Central memory CD4-positive, alpha-beta T cell (primary cell): ENCODE results near the gene SLC16A8.
"Not testable (repeated sequence)": the region's sequence is repeated elsewhere in the genome, so short reads cannot be mapped to it uniquely, and the experiment has no call there.

Source experiments
- DNase-seq: peaks from one replicate; pipeline ENCODE4 v3.0.0; 2022
- total RNA-seq, 3 experiments: gene quantifications; one replicate each; lab custom pipeline; 2026; lab: John Stamatoyannopoulos, UW

SLC16A8 gene, protein sequence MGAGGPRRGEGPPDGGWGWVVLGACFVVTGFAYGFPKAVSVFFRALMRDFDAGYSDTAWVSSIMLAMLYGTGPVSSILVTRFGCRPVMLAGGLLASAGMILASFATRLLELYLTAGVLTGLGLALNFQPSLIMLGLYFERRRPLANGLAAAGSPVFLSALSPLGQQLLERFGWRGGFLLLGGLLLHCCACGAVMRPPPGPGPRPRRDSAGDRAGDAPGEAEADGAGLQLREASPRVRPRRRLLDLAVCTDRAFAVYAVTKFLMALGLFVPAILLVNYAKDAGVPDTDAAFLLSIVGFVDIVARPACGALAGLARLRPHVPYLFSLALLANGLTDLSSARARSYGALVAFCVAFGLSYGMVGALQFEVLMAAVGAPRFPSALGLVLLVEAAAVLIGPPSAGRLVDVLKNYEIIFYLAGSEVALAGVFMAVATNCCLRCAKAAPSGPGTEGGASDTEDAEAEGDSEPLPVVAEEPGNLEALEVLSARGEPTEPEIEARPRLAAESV
- 0 reads per million in 3 experiments for total RNA-seq

DNA sequence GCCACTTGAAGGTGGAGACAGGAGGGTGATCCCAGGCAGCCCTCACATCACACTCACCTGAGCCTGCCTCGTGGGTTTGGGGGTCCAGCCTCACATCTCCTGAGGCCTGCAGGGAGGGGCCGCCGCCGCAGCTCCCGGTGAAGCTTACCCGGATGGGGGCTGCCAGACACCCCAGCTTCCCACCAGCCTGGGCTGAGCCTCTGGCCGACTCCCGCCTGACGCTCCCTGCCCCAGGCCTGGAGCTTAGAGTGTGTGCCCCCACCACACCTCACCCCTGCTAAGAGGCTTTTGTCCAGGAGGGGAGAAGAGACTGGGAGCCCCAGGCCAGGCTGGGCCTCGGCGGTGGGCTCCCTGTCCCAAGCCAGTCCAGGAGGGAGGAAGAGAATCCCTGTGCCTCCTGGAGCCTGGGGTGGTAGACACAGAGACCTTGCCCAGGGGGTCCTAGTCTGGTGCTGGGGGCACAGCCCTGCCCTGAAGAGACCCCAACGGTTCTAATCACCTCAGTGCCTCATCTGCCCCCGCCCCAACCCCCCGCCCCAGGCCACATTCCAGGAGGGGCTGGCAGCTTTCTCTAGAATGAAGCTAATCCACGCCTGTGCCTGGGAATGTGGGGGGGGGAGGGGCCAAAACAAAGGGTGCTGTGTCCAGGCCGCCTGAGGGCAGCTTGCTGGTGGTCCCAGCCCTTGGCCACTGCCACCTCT is at the start of gene SLC16A8:
Gene SLC16A8, minus strand, starts transcription at position 254 of the 701 bp plus-strand sequence. CDS start 1,311 bp downstream, outside the sequence.
- DNase-seq, result no peak

DNA sequence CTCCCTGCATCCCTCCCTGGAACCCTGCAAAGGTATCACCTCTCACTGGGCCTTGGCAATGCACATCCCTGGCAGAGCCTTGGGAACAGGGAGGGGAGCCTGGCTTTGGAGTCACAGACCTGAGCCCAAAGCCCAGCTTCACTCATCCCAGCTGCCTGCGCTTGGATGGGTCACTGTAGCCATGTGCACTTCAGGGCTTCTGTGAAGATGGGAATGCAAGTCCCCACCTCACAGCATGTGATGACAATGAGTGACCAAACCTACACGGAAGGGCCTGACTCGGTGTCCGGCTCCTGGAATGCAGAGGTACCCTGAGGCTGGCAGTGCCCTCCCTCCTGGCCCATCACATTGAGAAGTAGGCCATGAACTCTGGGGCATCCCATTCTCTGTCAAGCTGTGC is 49.3 kb upstream of the SLC16A8 start:
- DNase-seq, result no peak

DNA sequence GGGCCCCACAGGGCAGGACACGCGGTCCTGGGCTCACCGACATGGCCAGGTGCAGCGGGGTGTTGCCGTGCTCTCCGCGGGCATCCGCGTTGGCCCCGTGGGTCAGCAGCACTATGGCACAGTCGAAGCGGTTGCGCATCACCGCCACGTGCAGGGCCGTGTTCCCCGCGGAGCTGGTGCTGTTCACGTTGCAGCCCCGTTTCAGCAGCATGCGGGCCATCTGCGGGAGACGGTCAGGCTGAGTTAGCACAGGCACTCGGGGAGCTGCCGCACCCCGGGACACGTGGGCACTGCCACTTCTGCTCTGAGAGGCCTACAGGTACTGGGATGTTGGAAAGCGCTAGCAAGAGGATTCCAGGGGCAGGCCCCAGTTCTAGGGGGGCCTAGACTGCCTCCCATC is 48.8 kb upstream of the SLC16A8 start:
- no peak for DNase-seq

DNA sequence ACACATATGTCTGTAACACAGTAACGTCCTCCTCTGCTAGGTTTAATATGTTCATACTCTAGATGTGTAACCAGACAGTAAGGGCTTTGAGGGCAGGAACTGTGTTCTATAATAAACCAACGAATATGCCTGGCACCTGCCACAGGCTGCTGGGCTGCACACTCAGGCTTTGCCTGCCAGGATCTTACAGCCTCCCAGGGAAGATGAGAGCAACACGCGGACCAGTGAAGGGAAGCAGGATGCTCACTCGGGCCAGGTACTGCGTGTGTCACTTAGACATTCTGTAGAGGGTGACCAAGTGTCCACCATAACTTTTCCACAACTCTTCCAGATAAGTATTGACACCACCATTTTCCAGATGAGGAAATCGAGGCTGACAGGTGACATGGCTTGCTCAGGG is 48.2 kb upstream of the SLC16A8 start:
- no peak for DNase-seq

DNA sequence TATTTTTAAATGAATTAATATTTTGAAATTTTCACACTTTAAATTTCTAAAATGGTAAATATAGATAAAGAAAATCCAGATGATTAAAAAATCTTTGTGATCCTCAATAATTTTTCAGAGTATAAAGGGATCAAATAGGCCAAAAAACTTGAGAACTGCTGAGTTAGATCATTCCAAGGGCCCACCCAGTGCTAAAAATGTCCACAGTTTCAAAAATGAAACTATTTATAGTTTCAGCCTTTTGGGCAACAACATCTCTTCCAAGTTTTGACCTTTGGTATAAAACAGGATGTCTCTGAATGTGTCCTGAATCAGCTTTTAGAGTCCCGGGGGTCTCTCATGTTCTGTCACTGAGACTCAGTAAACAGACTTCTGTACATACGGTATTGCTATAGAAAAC is 47.4 kb upstream of the SLC16A8 start:
- no peak for DNase-seq

DNA sequence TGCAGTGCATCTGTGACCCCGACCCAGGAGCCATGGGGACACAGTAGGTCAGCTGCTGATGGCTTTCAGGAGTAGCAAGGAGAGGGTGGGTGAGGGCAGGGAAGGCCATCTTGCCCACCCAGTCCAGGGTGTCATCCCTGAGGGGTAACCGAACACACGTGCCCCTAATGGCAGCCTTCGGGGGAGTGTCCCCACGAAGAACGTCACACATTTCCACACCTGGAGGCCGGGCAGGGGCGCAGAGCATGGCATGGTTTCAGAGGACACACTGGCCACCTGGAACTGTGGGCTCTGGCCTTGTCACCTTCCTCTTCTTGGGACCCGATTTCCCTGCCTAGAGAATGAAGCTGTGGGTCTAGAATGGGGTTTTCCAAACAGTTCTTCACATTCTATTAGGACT is 45.9 kb upstream of the SLC16A8 start:
- no peak for DNase-seq

DNA sequence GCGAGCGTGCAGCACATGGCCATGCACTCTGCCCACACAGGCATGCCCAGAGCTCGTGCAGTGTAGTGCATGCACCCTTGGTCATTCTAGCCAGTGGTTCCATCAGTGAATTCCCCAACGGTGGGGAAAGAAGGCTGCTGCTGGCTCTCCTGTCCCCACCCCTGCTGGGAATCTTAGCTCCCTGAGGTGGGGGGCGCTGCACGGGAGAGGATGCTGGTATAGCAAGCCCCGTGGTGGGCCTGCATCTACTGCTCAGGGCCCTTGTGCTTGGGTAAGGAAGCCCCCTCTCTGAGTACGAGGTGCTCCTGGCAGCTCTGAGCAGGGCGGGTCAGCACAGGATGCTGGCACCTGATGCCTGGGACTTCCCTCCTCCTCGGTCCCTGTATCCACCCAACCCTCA is 45.0 kb upstream of the SLC16A8 start:
- no peak for DNase-seq

DNA sequence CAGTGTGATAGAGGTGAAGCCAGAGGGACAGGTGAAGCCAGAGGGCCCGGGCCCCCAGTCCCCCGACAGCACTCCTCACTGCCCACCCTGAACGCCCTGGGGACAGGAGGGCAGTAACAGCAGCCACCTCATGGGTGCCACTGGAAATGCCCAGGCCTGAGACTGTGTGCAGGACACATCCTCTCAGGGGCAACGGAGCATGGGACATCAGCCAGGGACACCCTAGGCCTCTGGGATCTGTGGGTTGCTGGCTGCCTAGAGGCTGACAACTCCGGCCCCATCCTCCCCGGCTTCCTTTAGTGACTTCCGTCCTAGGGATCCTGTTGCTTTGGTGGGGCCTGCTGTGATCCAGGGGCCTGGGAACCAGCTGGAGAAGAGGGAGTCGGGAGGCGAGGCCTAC is 43.9 kb upstream of the SLC16A8 start:
- DNase-seq, result no peak

DNA sequence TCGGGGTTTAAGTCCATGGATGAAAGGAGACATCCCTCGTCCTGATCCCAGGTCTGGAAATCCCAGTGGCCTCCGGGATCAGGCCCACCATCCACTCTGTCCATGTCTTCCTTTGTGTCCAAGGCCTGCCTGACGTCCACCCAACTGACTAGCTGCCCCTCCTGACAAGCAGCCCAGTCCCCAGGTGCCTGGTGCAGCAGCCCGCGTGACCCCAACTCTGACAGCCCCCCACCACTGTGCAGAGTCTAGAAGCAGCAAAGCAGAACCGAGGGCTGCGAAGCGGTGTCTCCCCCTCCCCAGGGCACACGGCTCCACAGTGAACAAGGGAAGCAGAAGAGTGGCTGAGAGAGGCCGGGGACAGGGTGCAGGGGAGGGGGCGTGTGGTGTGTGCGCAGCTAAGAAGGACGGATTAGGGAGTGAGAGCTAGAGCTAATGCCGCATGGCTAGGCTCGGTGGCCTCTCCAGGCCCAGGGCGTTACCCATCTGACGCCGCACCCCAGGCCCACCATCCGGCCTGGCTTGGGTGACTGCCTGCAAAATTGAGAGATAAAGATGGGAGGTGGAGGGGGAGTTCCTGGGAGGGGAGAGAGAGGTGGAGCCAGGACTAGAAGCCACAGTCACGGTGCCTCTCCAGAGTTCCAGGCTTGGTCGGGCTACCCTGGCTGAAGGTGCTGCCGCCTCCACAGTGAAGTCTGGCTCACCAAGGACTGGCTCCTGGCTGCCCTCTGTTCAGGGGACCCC is 43.1 kb upstream of the SLC16A8 start:
- no peak for DNase-seq

DNA sequence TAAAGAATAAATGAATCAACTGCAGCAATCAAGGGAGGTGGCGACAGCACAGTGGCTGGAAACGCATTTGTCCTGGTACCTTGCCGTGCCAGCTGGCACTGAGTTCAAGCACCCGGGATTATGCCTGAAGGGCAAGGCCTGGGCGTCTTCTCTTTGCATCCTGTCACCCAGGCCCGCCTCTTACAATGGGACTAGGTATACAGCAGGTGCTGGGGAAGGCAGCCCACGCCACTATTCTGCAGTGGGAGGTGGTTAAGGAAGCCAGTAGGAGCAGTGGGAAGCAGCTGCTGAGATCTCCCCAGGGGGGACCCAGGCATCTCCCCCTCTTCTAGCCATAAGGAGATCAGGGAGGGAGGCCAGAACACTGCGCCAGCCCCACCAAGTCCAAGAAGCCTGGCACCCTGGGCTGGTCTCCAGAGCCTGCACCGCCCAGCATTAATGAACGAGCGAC is 41.8 kb upstream of the SLC16A8 start:
- no peak for DNase-seq

DNA sequence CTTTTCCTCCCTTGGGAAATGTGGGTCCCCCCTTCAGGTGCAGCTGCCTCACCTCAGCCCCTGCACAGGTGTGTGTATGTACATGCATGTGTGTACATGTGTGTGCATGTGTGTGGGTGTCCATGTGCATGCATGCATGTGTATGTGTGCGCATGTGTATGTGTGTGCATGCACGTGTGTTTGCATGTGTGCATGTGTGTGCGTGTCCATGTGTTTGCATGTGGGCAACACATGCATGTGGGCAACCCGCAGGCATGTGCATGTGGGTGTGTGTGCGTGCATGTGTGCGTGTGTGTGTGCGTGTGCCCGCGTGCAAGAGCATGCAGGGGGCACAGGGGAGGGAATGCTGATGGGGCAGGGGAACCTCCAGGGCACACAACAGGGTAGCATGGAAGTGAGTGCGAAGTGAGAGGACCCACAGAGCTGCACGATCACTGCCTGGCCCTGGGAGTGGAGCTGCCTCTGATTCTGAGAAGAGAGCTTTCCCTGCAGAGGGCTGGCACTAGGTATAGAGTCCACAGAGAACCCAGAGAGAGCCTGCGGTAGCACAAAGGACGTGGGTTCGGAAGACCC is 41.1 kb upstream of the SLC16A8 start:
- DNase-seq, result no peak

DNA sequence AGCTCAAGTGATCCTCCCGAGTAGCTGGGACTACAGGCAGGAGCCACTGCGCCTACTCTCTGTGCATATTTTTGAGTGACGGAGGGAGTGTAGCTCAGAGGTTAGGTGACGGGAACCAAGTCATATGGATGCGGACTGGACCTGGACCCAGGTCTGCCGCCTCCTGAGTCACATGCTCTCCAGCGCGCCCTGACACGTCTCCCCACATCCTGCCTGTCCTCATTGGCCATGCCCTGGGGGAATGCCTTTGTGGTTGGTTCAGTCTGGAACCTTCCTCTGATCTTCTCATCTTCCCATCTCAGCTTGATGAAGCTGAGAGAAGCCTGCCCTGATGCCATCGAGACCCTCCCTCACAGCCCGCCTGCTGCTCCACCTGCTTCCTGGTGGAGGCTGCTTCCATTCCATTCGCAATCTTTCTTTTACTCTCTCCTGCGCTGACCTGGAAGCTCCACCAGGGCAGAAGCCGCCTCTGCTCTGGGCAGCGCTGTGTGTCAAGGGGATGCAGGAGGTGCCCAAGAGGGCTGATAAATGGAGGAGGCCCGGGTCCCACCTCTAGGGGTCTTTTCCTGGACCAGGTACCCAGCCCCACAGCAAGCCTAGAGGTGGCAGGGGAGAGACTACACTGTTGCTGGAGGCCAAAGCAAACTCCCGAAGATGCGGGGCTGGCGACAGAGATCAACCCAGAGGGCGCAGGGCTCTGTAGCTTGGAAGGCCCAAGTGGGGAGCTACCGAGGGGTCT is 40.4 kb upstream of the SLC16A8 start:
- no peak for DNase-seq

DNA sequence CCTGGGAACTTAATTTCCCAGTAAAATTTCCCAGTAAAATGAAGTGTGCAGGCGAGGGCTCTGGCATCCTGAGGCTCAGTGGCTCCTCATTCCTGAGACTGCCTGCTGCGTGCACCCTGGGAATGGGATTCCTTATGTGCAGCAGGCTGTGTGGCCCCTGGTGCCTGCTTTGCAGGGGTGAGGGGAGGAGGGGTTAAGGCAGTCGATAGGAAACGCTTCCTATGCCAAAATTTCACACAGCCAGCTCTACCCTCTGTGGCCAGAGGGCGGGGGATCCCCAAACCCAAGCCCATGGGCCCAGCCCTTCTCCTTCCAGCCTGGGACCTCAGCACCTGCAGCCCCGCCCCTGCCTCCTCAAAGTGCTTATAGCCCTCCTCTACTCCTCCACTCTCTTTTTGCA is 38.6 kb upstream of the SLC16A8 start:
- DNase-seq, result no peak

DNA sequence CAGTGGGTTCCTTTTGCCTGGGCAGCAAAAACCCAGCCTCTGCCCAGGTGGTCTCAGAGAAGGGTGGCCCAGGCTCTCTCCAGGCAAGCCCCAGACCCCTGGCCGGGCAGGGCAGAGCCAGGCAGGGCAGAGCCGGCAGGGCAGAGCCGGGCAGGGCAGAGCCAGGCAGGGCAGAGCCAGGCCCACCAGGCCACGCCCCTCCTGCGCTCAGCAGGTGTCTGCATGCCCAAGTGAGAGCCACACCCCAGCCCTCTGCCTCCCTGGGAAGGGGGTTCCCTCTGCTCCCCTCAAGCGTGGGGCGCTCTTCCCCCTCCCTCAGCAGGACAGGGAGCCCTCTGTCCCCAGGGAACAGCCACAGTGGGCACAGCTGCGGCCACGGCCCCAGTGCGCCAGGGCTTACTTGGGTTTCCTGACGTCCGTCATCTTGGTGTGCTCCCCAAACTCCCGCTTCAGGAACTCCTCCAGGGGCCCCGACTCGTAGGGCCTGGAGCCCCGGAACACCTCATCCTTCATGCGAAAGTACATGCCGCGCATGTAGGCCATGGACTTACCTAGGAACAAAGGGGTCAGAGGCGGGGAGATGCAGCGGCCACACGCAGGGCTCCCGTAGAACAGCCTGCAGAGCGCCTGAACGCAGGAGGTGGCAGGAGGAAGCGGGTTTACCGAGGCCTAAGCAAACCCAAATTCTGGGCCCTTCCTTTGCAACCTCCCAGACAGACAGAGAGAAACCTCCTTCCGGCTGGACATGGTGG is 36.6 kb upstream of the SLC16A8 start:
- DNase-seq, result no peak

DNA sequence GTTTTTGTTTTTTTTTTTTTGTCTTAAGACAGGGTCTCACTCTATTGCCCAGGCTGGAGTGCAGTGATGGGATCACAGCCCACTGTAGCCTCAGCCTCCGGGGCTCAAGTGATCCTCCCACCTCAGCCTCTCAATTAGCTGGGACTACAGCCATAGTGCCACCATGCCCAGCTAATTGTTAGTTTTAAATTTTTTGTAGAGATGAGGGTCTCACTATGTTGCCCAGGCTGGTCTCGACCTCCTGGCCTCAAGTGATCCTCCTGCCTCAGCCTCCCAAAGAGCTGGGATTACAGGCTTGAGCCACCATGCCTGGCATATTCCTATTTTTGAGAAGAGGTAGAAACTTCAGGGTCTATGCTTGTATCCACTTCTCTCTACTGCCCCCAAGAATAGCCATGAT is 34.8 kb upstream of the SLC16A8 start:
- DNase-seq, result not testable (repeated sequence)

DNA sequence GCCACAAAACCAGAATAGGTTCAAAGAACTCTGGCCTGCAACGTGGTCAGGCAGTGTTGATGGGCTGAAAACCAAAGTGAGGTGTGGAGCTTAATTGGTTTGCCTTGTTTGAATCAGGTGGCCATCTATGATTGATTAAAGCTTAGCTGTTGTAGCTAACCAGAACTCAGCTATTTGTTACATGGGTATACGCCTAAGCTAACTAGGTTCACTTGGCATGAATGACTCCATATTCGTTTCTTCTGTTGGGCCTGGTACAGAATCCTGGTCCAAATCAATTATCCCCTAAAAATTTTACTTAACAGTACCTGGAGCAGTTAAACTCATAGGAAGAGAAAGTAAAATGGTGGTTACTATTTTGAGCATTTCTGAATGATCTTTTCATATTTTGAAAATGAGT is 34.2 kb upstream of the SLC16A8 start:
- DNase-seq, result no peak

DNA sequence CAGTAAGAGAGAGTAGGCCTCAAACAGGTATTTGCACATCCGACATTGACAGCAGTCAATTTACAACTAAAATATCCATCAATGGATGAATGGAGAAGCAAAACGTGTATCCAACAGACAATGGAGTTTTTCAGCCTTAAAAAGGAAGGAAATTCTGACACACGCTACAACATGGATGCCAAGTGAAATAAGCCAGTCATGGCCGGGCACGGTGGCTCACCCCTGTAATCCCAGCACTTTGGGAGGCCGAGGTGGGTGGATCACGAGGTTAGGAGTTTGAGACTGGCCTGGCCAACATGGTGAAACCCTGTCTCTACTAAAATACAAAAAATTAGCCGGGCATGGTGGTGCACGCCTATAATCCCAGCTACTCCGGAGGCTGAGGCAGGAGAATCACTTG is 33.6 kb upstream of the SLC16A8 start:
- DNase-seq, result not testable (repeated sequence)

DNA sequence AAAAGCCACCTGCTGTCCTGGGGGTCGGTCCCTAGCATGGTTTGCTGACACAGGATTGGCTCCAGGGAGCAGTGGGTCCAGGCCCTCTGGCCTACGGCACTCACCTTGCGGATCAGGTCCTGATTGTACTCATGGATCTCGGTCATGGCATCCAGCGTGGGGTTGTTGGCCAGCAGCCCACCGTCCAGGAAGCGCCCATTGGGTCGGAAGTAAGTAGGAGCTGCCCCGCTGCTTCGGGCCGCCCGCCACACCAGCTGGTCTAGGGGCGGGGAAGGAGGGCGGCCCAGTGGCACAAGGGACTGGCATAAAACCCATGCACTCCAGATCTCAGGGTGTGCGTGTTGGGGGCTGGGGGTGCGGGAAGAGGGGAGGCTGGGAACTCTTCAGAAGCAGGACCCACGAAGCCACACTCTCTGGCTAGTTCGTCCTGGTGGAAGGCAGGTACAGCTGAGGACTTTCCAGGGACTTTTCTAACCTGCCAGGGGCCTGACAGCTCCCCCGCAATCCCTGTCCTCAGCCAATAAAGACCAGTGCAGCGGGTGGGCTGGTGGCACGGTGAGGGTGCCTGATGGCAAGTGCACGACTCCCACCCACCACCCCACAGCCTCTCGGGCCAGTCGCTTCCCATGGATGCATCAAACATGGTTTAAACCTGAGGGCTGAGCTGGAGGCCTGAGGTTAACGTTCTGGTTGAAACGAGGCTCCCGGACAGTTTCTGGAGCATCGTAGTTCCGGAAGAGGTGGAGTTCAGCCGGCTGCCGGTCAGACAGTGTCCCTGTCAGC is 31.6 kb upstream of the SLC16A8 start:
- DNase-seq, result no peak

DNA sequence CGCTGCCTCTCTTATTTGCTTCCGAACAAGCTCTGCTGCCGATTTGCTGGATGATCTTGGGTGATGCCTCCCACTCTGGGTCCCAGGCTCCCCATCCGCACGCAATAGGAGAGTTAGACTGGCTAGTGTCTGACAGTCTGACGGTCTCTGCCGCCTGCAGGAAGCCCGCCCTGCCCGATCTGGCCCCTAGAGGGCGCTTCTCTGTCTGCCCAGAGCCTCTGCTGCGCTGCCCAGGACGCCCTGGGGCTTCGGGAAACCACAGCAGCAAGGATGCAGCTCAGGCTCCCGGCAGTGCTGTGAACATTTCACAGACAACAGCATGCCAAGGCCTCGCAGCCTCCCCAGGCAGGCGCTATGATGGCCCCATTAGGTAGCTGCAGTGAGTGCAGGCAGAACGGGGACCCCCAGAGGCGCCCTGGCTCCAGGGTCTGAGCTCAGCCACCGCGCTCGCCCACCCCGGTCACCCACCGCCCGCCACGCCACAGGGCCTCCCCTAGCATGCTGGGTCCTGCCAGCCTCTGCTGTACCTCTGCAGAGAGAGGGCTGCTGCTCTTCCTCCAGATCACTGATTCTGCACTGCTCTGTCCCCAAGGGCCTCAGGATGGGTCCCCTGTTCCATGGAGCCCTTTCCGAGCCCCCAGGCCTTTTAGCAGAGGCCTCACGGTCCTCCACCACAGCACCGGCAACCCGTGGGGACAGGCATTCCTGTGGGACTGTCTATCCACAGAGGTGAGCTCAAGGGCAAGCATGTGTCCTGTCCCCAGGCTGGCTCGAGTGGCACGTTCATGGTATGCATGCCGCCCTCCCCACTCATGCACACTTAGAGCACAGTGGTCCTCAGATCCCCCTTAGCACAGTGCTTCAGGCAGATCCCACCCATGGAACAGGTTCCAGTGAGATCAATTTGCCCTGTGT is 30.8 kb upstream of the SLC16A8 start:
- DNase-seq, result peak; percentile 61
